Measurements from ENCODE around the gene MRPL14.

Gene MRPL14

GRCh38 chr6:44162876-44163625 is 35.8 kb upstream of the MRPL14 start:
- Histone ChIP-seq H3K27me3 (replicated peaks; ENCODE audit: insufficient read depth, low read length) (no peaks in the 10 kb centered on the region; the same call in 1 of the 2 replicates), H3K4me3 (ENCODE audit: low read length) (no peak overlapping the region), H3K9me3 (replicated peaks; ENCODE audit: insufficient read depth, low read length) (no peaks in the 10 kb centered on the region), H3K27ac (ENCODE audit: low read length) (no peak overlapping the region), H3K79me2 (ENCODE audit: low read length) (no peaks in the 10 kb centered on the region), H3F3A (ENCODE audit: insufficient read depth, low read length) (no peaks in the 10 kb centered on the region), H4K20me1 (ENCODE audit: insufficient read depth, low read length) (no peaks in the 10 kb centered on the region), H3K4me1 (ENCODE audit: low read length) (0 out of 2 replicates have a peak, but pooled peaks cover 5% of the 10 kb centered on the region), H3K36me3 (replicated peaks; ENCODE audit: insufficient read depth, low read length) (no peaks in the 10 kb centered on the region), H2AFZ (ENCODE audit: low read length) (no peak overlapping the region), H3K4me2 (ENCODE audit: low read depth, low read length) (no peak overlapping the region), H3K9ac (ENCODE audit: low read length) (no peak overlapping the region), H3K9me2 (replicated peaks; ENCODE audit: insufficient read depth, low read length) (no peaks in the 10 kb centered on the region)
- TF ChIP-seq CTCF (IDR thresholded peaks at IDR 0.05; ENCODE audit: low read length) (no peak), EZH2 (optimal IDR thresholded peaks at IDR 0.05; ENCODE audit: low read depth, low read length) (no peak), EZH2phosphoT487 (IDR thresholded peaks at IDR 0.05; ENCODE audit: low read length) (no peak)
- no peak for DNase-seq

DNA sequence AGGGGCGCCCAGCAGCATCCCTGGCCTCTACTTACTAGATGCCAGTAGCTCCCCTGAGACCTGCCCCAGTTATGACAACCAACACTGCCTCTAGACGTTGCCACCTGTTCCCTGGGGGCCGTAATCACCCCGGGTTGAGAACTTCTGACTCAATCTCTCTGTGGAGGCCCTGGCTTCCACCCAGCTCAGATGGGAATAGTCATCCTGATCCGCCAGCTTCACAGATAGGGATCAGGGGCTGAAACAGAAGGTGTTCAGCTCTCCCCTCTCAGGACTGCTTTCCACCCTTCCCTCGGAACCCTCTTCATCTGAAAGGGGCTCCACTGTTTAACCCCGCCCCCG is 34.7 kb upstream of the MRPL14 start:
- no peaks in the 10 kb centered on the region for H3K79me2 ChIP-seq (ENCODE audit: low read length)
- no peak overlapping the region for H3K9ac ChIP-seq (ENCODE audit: low read length)
- H3K4me2 ChIP-seq (ENCODE audit: low read depth, low read length) = no peak overlapping the region
- H3K4me3 ChIP-seq (ENCODE audit: low read length) = no peak overlapping the region
- H3K4me1 ChIP-seq (ENCODE audit: low read length) = 0 out of 2 replicates have a peak, but pooled peaks cover 5% of the 10 kb centered on the region
- no peaks in the 10 kb centered on the region for H3F3A ChIP-seq (ENCODE audit: insufficient read depth, low read length)
- TF ChIP-seq CTCF (IDR thresholded peaks at IDR 0.05; ENCODE audit: low read length) (no peak), EZH2 (optimal IDR thresholded peaks at IDR 0.05; ENCODE audit: low read depth, low read length) (no peak), EZH2phosphoT487 (IDR thresholded peaks at IDR 0.05; ENCODE audit: low read length) (no peak)
- H2AFZ ChIP-seq (ENCODE audit: low read length) = no peak overlapping the region
- no peaks in the 10 kb centered on the region for H3K9me3 ChIP-seq (replicated peaks; ENCODE audit: insufficient read depth, low read length)
- no peaks in the 10 kb centered on the region for H3K9me2 ChIP-seq (replicated peaks; ENCODE audit: insufficient read depth, low read length)
- no peaks in the 10 kb centered on the region; the same call in 1 of the 2 replicates for H3K27me3 ChIP-seq (replicated peaks; ENCODE audit: insufficient read depth, low read length)
- no peak for DNase-seq
- H4K20me1 ChIP-seq (ENCODE audit: insufficient read depth, low read length) = no peaks in the 10 kb centered on the region
- no peaks in the 10 kb centered on the region for H3K36me3 ChIP-seq (replicated peaks; ENCODE audit: insufficient read depth, low read length)
- H3K27ac ChIP-seq (ENCODE audit: low read length) = no peak overlapping the region

DNA sequence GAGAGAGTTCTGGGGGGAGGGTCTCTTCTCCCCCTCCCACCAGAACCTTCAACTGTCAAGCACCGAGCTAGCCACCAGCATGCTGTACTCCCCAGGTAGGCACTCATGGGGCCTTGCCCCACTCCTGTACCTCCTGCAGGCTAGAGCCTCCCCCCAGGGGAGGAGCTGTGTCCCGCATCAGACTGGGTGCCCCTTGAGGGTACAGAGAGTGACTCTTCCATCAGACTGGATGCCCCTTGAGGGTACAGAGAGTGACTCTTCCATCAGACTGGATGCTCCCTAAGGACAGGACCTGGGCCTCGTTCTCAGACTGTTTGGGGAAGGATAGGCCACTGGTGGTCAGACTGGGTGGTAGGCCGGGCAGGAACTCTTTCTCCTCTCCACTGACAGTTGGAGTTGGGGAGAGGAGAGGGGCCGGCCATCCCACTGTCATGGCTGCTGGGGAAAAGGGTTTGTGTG is 31.5 kb upstream of the MRPL14 start, which contains the start of gene CAPN11:
CAPN11 (plus strand) TSS at position 51 of the 459 bp plus-strand sequence; CDS start at position 80, 29 bp downstream.
- Histone ChIP-seq H3K36me3 (replicated peaks; ENCODE audit: insufficient read depth, low read length) (no peaks in the 10 kb centered on the region), H3K27me3 (replicated peaks; ENCODE audit: insufficient read depth, low read length) (no peaks in the 10 kb centered on the region), H3K9me2 (replicated peaks; ENCODE audit: insufficient read depth, low read length) (no peaks in the 10 kb centered on the region), H2AFZ (ENCODE audit: low read length) (no peak within 1 kb of the TSS), H3K9me3 (replicated peaks; ENCODE audit: insufficient read depth, low read length) (no peaks in the 10 kb centered on the region), H3K27ac (ENCODE audit: low read length) (no peak within 1 kb of the TSS), H3K4me3 (ENCODE audit: low read length) (no peak within 1 kb of the TSS), H3K4me2 (ENCODE audit: low read depth, low read length) (no peak within 1 kb of the TSS), H3K79me2 (ENCODE audit: low read length) (no peaks in the 10 kb centered on the region), H3K9ac (ENCODE audit: low read length) (no peak within 1 kb of the TSS), H3F3A (ENCODE audit: insufficient read depth, low read length) (no peaks in the 10 kb centered on the region), H3K4me1 (ENCODE audit: low read length) (0 out of 2 replicates have a peak, but pooled peaks cover 5% of the 10 kb centered on the region), H4K20me1 (ENCODE audit: insufficient read depth, low read length) (no peaks in the 10 kb centered on the region)
- no peak for DNase-seq
- no peak for TF ChIP-seq CTCF (IDR thresholded peaks at IDR 0.05; ENCODE audit: low read length)
- TF ChIP-seq EZH2 (optimal IDR thresholded peaks at IDR 0.05; ENCODE audit: low read depth, low read length) = no peak
- TF ChIP-seq EZH2phosphoT487 (IDR thresholded peaks at IDR 0.05; ENCODE audit: low read length) = no peak

Measured in MM.1S (cell line).